AG04449 (cell line): ENCODE data around the gene WNK3.

Experiments used
- CTCF ChIA-PET: fragments of 350-600 bp; formaldehyde crosslinking; extraction: SDS; loops from one replicate; lab custom pipeline; 2021; ENCODE audit warnings: antibody characterized with exemption; lab: Yijun Ruan, JAX
- POLR2A ChIA-PET: fragments of 400-600, 350-600 bp; formaldehyde crosslinking; extraction: SDS; loops from one replicate; lab custom pipeline; 2020; ENCODE audit warnings: antibody characterized with exemption, inconsistent platforms; lab: Yijun Ruan, JAX
- DNase-seq: peaks from one replicate; pipeline ENCODE4 v3.0.0-alpha.2; 2010; ENCODE audit warnings: low read depth, low spot score
- H3K4me3 ChIP-seq: 2 replicates; pipeline ENCODE4 v1.5.1; 2011; ENCODE audit warnings: low read depth, mild to moderate bottlenecking, control low read depth, low read length
- CTCF ChIP-seq: IDR thresholded peaks from one replicate; pipeline ENCODE4 v1.5.1; 2011; ENCODE audit warnings: mild to moderate bottlenecking, moderate library complexity, low read length, control low read depth, inconsistent platforms; ENCODE audit not compliant: insufficient read depth; ENCODE audit errors: missing control alignments

WNK3 gene

GRCh38 chrX:54171091-54171490, 186.8 kb downstream of the WNK3 start:
- no peak overlapping the region for H3K4me3 ChIP-seq
- ChIA-PET POLR2A (no interaction called here), CTCF (interaction anchor here (1.3 kb wide), 1 partner anchor 269 kb away, joined by 3 read pairs; the partner anchor contains the start of gene TSR2)
- TF ChIP-seq CTCF: no peak
- no peak for DNase-seq

- CTCF ChIA-PET: no interaction called here
- TF ChIP-seq CTCF: no peak
- no peak overlapping the region for H3K4me3 ChIP-seq
- POLR2A ChIA-PET: no interaction called here
- no peak for DNase-seq
Observed at GRCh38 chrX:54166915-54167314, 190.9 kb downstream of the WNK3 start.

- no peak for TF ChIP-seq CTCF
- no peak overlapping the region for H3K4me3 ChIP-seq
- POLR2A ChIA-PET: no interaction called here
- DNase-seq: no peak
- CTCF ChIA-PET: no interaction called here
Observed at GRCh38 chrX:54157561-54157960, 200.3 kb downstream of the WNK3 start.
